NCI-H510A treated with DMSO at 0.1 percent for 48 hours (cell line): ENCODE measurements around the gene ARHGAP30.
"Not testable (repeated sequence)": the region's sequence is repeated elsewhere in the genome, so short reads cannot be mapped to it uniquely, and the experiment has no call there.

Experiments
- DNase-seq: peaks from one replicate; lab custom pipeline; 2025; lab: John Stamatoyannopoulos, UW

The ARHGAP30 gene, protein sequence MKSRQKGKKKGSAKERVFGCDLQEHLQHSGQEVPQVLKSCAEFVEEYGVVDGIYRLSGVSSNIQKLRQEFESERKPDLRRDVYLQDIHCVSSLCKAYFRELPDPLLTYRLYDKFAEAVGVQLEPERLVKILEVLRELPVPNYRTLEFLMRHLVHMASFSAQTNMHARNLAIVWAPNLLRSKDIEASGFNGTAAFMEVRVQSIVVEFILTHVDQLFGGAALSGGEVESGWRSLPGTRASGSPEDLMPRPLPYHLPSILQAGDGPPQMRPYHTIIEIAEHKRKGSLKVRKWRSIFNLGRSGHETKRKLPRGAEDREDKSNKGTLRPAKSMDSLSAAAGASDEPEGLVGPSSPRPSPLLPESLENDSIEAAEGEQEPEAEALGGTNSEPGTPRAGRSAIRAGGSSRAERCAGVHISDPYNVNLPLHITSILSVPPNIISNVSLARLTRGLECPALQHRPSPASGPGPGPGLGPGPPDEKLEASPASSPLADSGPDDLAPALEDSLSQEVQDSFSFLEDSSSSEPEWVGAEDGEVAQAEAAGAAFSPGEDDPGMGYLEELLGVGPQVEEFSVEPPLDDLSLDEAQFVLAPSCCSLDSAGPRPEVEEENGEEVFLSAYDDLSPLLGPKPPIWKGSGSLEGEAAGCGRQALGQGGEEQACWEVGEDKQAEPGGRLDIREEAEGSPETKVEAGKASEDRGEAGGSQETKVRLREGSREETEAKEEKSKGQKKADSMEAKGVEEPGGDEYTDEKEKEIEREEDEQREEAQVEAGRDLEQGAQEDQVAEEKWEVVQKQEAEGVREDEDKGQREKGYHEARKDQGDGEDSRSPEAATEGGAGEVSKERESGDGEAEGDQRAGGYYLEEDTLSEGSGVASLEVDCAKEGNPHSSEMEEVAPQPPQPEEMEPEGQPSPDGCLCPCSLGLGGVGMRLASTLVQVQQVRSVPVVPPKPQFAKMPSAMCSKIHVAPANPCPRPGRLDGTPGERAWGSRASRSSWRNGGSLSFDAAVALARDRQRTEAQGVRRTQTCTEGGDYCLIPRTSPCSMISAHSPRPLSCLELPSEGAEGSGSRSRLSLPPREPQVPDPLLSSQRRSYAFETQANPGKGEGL

DNA sequence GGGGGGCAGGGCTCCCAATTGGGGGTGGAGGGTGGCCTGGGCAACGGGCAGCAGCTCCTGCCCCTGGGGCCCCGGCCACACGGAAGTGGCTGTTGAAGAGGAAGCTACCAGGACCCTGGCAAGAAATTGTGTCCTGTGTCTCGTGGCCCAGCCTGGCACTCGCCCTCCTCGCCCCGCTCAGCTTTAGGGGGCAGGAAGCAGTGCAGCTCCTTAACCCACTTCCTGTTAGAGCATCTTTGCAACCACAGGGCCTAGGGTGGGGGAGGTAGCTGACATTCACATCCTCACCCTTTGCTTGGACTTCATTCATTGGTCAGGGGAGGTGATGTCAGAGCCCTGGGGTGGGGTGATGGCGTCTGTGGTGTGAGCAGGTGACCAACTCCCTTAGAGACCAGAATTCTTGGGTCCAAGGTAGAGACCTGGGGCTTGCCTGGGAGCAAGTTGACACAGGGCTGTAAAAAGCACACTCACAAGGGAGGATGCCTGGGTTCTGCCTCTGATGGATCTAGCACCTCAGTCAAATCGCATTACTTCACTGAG lies at the start of gene ARHGAP30:
Gene ARHGAP30 (minus strand): TSS at position 161 of the 540 bp plus-strand sequence. CDS start 267 bp downstream, outside the sequence.
- DNase-seq: no peak

DNA sequence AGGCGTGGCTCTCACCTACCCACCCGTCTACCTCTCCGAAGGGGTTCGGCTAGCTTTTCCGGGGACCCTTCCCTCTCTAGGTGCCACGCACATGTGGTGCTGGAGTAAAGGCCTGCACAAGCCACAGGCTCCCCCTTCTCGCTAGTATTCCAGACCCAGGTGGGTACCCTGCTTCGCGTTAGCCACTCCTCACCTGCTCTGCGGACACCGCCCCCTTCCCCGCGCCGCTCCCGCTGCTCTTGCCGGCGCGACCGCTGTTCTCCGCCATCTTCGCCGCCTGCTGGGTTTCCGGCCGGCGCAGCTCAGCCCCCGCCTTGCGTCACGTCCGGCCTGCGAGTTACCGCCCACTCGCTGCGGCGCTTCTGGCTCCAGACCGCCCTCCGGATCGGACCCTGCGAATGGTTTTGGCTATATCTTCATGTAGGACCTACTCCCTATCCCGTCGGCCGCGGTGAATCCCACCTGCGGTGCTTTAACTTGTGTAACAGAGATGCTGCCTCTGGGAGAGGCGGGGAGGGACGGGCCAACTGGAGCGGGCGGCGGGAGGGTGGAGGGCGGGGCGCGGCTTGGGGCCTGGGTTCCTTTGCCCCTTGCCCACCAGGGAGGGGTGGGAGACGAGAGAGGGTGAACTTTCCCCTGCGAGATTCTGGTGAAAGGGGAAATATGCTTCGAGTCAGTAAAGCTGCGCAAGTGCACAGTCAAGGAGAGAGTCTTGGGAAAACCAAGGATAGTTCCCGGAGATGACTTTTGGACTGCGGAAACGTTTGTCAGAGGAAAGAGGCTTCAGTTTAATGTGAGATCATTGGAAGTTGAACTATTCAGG lies 48.3 kb upstream of the ARHGAP30 start, which contains the start of the genes NIT1 and PFDN2:
Gene NIT1 (plus strand): TSS at position 347 of the 823 bp plus-strand sequence. CDS start 72 bp downstream, at position 419.
Gene PFDN2 (minus strand): TSS at position 279 of the 823 bp plus-strand sequence. CDS start 11 bp downstream, at position 268.
- DNase-seq: peak; percentile 68

DNA sequence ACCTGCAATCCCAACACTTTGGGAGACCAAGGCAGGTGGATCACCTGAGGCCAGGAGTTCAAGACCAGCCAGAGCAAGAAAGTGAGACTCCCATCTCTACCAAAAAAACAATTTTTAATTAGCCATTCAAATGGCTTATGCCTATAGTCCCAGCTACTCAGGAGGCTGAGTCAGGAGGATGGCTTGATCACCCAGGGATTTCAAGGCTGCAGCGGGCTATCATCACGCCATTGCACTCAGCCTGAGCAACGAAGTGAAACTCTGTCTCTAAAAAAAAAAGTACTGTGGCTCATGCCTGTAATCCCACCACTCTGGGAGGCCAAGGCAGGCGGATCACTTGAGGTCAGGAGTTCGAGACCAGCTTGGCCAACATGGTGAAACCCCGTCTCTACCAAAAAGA lies 46.3 kb upstream of the ARHGAP30 start:
- DNase-seq: not testable (repeated sequence)

DNA sequence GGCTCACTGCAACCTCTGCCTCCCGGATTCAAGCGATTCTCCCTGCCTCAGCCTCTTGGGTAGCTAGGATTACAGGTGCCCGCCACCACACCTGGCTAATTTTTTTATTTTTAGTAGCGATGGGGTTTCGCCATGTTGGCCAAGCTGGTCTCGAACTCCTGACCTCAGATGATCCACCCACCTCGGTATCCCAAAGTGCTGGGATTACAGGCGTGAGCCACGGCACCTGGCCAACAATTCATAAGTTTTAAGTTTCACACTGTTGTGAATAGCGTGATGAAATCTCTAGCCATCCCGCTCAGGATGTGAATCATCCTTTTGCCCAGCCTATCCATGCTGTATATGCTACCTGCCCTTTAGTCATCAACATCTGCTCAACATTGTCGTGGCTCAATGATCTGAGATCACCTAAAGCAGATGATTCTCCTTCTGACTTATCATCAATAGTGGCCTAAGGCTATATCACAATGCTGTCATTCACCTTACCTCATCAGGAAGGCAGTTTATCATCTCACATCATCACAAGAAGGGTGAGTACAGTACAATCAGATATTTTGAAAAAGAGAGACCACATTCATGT lies 45.5 kb upstream of the ARHGAP30 start:
- no peak for DNase-seq

DNA sequence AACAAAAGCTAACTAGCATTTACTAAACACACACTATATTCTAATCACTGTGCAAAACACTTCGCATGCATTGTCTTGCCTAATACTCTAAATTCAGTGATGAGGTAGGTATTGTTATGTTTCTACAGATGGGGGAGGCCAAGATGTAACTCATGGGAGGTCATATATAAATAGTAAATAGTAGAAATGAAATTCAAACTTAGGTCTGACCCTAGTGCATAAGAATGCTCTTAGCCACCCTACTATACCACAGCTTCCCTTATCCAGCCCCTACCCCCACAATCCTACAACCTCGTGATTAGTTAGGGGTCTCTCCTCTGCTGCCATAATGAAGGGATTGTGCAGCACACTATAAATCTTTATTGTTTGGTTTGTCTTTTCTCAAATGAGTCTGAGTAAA lies 44.9 kb upstream of the ARHGAP30 start:
- no peak for DNase-seq

DNA sequence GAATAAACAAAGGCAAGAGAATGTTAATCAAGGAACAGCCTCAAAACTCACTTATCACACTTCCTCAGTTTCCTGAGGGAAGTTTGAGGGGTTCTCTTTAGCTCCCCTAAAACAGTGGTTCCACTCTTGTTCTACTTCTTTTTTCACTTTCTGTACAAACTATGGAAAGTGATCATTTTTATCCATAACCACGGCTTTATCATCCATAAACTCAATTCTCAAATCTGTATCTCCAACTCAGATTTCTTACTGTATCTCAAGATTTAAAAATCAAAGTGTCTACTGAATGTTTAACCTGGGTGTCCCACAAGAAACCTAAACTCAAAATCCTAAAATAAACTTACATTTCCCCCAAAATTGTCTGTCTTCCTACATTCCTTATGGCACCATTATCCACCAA lies 44.2 kb upstream of the ARHGAP30 start:
- DNase-seq: no peak

DNA sequence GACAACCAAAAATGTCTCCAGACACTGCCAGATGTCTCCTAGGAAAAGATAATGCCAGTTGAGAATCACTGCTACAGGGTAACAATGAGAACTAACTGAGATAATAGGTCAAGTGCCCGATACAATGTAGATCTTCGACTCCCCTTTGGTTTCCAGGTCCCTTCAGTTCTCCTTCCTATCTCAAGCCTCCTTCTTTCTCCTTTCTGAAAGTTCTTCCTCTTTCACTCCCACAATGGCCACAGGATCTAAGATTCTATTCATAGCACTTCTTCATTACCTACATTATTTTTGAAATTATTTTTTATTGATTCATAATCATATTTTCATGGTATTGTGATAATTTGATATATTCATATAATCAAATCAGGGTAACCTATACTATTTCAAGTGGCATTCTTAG lies 41.8 kb upstream of the ARHGAP30 start:
- DNase-seq: no peak

DNA sequence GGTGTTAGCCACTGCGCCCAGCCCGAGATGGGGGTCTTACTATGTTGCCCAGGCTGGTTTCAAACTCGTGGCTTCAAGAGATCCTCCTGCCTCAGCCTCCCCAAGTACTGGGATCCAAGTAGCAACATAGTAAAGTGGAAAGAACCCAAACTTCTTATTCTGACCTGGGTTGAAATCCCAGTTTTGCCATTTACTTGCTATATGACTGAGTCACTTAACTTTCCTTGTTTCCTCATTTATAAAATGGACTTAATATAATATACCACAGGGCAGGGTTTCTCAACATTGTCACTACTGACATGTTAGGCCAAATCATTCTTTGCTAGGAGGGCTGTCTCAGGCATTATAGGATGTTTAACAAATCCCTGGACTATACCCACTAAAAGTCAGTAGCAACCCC lies 41.4 kb upstream of the ARHGAP30 start:
- DNase-seq: no peak

DNA sequence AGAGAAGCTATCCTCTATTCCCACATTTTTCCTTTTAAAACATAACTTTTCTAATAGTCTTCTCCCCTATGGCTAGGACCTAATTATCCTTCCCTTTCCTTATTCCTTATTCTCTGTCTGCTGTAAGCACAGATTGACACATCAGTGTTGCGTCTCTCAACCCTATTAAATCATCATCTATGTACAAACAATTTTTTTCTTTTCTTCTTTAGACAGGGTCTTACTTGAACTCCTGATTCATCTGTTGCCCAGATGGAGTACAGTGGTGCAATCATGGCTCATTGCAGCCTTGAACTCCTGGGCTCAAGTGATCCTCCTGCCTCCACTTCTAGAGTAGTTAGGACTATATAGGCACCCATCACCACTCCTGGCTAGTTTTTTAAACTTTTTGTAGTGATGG lies 36.7 kb upstream of the ARHGAP30 start:
- DNase-seq: no peak

DNA sequence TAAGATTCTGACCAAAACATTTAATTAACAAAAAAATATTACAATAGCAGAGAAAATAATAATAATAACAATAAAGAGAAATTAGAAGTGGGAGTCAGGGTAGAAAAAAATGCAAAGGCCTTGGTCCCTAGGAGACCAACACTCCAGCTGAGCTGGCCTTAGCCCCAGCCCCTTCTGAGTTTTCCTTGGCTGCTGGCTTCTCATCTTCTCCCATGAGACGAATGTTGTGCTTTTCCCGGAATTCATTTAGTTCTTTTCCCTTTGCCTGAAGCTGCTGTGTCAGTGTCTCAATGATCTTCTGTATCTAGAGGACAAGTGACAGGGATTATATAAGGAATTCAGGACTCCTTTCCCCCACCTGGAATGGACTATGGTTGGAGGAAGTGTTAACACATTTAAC lies 30.9 kb upstream of the ARHGAP30 start:
- DNase-seq: no peak

DNA sequence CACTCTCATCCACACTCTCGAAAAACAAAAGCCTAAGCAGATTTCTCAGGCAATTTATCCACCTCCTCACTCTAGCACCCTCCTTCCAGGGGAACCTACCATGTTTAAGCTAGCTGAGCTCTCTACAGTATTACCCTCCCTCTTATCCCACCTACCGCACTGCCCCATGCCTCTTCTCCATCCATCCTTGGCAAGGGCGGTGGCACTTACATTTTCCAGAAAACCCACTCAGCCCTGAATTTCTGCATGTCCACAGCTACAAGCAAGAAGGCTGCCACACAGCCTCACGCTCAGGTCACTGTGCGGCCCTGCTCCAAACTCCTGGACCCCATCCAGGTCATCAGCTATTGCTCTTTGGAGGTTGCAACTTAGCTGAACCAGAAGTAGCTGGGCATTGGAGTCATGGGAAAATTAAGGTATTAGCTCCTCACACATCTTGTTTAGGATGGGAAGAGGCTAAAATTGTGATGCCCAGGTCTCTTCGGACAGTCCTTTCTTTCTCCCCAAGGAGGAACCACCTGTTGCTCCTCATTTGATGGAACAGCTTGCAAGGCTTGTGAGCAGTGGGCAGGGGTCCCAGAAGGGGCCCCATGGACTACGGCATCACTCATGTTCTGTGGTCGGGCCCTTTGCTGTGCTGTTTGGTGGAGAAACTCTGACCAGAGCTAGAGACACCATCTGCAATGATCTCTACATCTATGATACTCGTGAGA lies 29.6 kb upstream of the ARHGAP30 start:
- DNase-seq: no peak

DNA sequence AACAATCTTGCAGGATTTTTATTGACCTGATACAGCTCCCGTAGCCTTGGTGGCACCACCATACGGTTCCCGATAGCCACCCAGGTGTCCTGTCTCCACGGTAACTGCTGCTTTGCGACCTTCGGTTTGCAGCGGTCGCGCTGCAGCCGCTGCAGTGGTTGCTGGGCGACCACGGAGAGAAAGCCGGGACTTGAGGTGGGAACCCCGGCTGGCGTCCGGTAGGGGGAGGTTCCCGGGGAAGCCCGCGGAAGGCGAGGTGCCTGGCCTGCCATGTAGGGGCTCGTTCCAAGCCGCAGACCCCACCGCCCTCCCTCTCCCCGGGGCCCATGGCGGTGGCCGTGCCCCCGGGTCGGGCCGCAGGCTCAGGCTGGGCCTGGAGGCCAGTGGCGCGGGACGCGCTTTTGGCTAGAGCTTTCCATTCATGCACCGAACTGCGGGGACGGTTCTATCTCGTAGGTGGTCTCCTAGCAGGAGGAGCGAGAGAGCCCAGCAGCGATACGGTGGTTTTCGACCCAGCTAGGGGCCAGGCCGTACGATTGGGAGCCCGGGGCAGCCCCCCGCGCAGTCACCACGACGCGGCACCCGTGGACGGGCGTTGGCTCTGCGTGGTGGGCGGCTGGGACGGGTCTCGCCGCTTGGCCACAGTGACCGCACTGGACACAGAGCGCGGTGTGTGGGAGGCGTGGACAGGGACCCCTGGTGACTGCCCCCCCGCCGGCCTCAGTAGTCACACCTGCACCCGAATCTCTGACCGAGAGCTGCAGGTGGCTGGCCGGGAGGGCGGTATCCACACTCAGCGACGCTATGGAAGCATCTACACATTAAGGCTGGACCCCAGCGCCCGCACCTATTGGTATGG lies 28.7 kb upstream of the ARHGAP30 start, which contains the start of gene KLHDC9:
Gene KLHDC9 (plus strand): TSS at position 152 of the 859 bp plus-strand sequence. CDS start 175 bp downstream, at position 327.
- DNase-seq: peak; percentile 81

DNA sequence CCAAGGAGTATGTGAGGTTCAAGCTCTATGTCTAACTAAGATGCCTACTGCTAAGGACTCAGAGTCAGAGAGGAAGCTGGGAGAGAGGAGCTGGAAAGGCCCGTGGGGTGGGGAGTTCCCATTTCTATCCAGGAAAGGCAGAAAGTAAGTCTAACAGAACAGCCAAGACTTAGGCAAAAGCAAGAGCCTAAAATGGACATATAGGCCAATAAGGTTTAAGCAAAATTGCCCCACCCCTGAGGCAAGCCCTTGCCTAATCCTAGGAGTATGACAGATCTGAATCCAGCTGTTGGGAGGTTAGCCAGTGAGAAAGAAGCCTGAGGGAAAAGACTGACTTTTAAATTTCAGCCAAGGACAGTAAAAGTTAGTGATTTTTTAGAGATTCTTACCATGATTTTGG lies 26.8 kb upstream of the ARHGAP30 start:
- DNase-seq: no peak

DNA sequence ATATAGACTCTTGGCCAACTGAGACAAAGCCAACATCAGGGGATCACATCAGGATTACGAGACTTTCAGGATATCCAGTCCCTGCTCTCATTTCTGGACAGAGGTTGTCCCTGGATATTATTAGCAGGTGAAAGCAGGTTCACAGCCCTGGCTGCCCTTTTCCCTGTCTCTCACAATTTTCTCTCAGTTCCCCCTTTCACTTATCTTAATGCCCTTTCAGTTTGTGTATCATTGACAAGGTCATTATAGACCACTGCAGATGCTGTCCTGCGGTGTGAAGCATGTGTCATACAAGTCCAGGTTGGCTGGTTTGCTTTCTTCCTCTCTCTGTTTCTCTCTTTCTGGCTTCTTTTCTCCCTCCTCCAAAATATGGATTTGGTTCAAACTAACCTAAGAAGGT lies 26.3 kb upstream of the ARHGAP30 start:
- no peak for DNase-seq

DNA sequence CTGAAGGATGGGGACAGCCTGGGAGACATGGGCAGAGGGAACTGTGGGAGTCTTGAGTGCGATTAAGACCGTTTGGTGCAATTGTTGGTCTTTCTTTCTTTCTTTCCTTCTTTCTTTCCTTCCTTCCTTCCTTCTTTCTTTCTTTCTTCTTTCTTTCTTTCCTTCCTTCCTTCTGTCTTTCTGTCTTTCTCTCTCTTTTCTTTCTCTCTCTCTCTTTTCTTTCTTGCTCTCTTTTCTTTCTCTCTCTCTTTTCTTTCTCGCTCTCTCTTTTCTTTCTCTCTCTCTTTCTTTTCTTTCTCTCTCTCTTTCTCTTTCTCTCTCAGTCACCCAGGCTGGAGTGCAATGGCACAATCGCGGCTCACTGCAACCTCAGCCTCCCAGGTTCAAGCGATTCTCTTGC lies 25.5 kb upstream of the ARHGAP30 start:
- no peak for DNase-seq

DNA sequence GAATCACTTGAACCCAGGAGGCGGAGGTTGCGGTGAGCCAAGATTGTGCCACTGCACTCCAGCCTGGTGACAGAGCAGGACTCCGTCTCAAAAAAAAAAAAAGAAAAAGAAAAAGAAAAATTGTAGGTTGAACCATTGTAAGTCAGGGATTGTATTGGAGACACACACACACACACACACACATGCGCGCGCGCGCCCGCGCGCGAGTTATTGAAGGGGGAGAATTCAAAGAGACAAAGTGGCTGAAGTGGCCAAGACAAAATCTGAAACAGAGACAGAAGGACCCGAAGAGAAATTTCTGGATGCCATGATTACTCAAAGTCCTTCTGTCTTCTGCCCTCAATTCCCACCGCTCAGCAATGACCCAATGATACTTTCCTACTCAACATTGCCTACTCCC lies 24.8 kb upstream of the ARHGAP30 start:
- no peak for DNase-seq

DNA sequence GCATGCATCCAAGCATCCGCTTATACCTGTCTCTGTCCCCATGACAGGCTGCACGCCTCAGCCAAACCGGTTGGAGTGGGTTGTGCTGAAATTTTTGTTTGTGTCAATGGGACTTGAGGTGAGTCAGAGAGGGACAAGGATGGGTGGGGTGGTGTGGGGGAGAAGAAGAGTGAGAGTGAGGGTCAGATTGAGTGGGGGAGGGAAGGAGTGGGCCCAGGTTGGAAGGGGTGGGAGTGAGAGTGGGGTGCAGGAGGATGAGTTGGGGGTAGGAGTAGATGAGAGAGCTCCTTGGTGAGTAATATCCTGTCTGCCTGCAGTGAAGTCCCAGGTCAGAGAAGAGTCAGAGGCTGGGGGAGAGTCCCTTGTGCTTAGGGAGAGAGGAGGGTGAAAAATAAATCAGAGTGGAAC lies 22.9 kb upstream of the ARHGAP30 start:
- no peak for DNase-seq

DNA sequence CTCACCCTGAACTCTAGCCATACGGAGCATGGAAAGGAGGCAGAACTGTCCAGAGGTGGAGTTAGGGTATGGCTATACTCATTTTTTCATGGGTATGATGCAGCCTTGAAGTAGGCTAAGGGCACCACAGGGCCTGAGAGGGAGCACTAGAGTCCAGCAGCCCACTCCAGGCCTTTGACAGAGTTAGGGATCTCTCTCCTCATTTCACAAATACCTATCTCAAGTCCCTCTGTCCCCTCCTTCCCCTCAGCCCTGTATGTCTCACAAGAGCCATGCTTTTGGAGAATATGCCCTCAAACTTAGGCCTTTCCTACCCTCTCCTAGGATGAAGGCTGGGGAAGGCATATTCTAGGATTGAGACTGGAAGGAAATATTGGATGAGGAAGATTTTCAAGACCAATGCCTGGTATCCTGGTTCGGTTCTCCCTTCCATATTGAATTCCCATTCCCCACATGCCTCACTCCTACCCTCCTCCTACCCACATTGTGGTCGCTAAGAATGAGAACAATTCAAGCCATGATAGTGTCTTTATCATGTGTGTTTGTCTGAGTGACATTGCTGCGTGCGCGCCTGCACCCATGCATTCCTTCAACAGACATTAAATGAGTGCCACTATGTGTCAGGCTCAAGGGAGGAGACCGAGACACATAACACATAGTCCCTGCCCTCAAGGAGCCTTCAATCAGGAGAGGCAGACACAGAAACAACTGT lies 22.3 kb upstream of the ARHGAP30 start:
- DNase-seq: no peak
